K562 (cell line): ENCODE measurements around the gene GAL3ST2. TPM values are rescaled to one million over a fixed set of nuclear protein-coding genes. Genes with fewer than 3 reads are reported as not detected.

Source experiments
- ATAC-seq: fragments of 200-7000 bp; cut with Tn5 transposase; 3 replicates; pipeline ENCODE4 v1.9.1; 2020; ENCODE audit warnings: moderate library complexity
- BruUV-seq: library from RNA; stranded (reverse); fragments of 400-500 nt; replicated peaks from 2 replicates; lab custom pipeline; 2021; lab: Mats Ljungman, UMichigan
- CTCF ChIA-PET: fragments of 300-600 bp; formaldehyde crosslinking; extraction: SDS; loops from one replicate; lab custom pipeline; 2021; ENCODE audit warnings: low intra/inter-chr PET ratio; lab: Yijun Ruan, JAX
- POLR2A ChIA-PET: fragments of 300-600, 350-650 bp; sonication (Branson Sonifier 250); formaldehyde crosslinking; extraction: SDS; loops from one replicate; lab custom pipeline; 2021; ENCODE audit warnings: antibody characterized with exemption, inconsistent platforms; lab: Yijun Ruan, JAX
- DNase-seq, 4 experiments: peaks; one replicate each; pipeline versions ENCODE4 v3.0.0 to v3.0.0-alpha.2; 2011 to 2018; ENCODE audit warnings: low spot score in 3 of 4, mixed read lengths in 3 of 4; ENCODE audit errors: extremely low read depth in 1 of 4
- FAIRE-seq: peaks from 2 replicates; lab custom pipeline; 2011; peaks lifted over from hg19 to GRCh38; lab: Jason Lieb, UNC
- H2AFZ ChIP-seq: 2 replicates; pipeline ENCODE4 v1.6.0; 2011; ENCODE audit warnings: low read depth, low read length, control low read depth, inconsistent platforms
- H3K27ac ChIP-seq: fragments of 200-600 bp; 3 replicates; pipeline ENCODE4 v1.8.0; 2011; ENCODE audit warnings: low read depth, mild to moderate bottlenecking, control low read depth, inconsistent platforms, low read length, moderate library complexity, mixed read lengths; ENCODE audit errors: extremely low read depth
- H3K27me3 ChIP-seq, 2 experiments: fragments of 300-600 bp in 1 of 2; 2 replicates in 1 of 2; 3 replicates in 1 of 2; pipeline versions ENCODE4 v1.6.0 to v1.8.0; 2011; ENCODE audit warnings: inconsistent platforms in 2 of 2, low read length in 2 of 2, mild to moderate bottlenecking in 1 of 2, mixed read lengths in 1 of 2, moderate library complexity in 1 of 2; ENCODE audit not compliant: control insufficient read depth in 2 of 2, insufficient read depth in 2 of 2
- H3K36me3 ChIP-seq: fragments of 300-600 bp; 3 replicates; pipeline ENCODE4 v1.8.0; 2011; ENCODE audit warnings: mild to moderate bottlenecking, low read length, inconsistent platforms; ENCODE audit not compliant: control insufficient read depth, insufficient read depth
- H3K4me1 ChIP-seq, 2 experiments: fragments of 200-600 bp in 1 of 2; replicated peaks in 1 of 2; 2 replicates in 1 of 2; 3 replicates in 1 of 2; pipeline versions ENCODE4 v1.5.1 to v1.8.0; 2011; ENCODE audit warnings: inconsistent platforms in 2 of 2, low read length in 2 of 2, mild to moderate bottlenecking in 1 of 2, mixed read lengths in 1 of 2, moderate library complexity in 1 of 2; ENCODE audit not compliant: control insufficient read depth in 2 of 2, insufficient read depth in 2 of 2
- H3K4me2 ChIP-seq: 2 replicates; pipeline ENCODE4 v1.6.1; 2011; ENCODE audit warnings: low read length, control low read depth, inconsistent platforms, mixed read lengths; ENCODE audit not compliant: insufficient read depth
- H3K4me3 ChIP-seq: fragments of 200-600 bp; sonication (generic), shearing (Covaris generic); 2 replicates; pipeline ENCODE4 v1.5.1; 2016; ENCODE audit warnings: control low read depth, inconsistent platforms
- H3K79me2 ChIP-seq: fragments of 200-600 bp; 3 replicates; pipeline ENCODE4 v1.8.0; 2011; ENCODE audit warnings: low read length, inconsistent platforms; ENCODE audit not compliant: control insufficient read depth, insufficient read depth
- H3K9ac ChIP-seq, 2 experiments: 2 replicates each; pipeline versions ENCODE4 v1.6.0 to v1.6.1; 2011; ENCODE audit warnings: low read depth in 2 of 2, low read length in 2 of 2, control low read depth in 1 of 2, inconsistent platforms in 1 of 2, mild to moderate bottlenecking in 1 of 2, mixed read lengths in 1 of 2; ENCODE audit not compliant: insufficient read depth in 1 of 2
- H3K9me1 ChIP-seq: one replicate; pipeline ENCODE4 v1.6.0; 2011; ENCODE audit warnings: inconsistent platforms, mild to moderate bottlenecking, low read length, moderate library complexity; ENCODE audit not compliant: control insufficient read depth, insufficient read depth
- H3K9me3 ChIP-seq: replicated peaks from 2 replicates; pipeline ENCODE4 v1.5.1; 2011; ENCODE audit warnings: low read depth, low read length, inconsistent platforms; ENCODE audit not compliant: control insufficient read depth, insufficient read depth
- H4K20me1 ChIP-seq: replicated peaks from 2 replicates; pipeline ENCODE4 v1.6.1; 2011; ENCODE audit warnings: low read length, inconsistent platforms, mixed read lengths; ENCODE audit not compliant: control insufficient read depth, insufficient read depth
- ATF7 ChIP-seq: fragments of 450-650 bp; IDR thresholded peaks from 2 replicates; pipeline ENCODE4 v1.7.1; 2014; ENCODE audit warnings: mild to moderate bottlenecking, moderate library complexity
- ILF3 ChIP-seq: fragments of 450-650 bp; IDR thresholded peaks from 2 replicates; pipeline ENCODE4 v1.6.1; 2018; ENCODE audit warnings: antibody characterized with exemption, mild to moderate bottlenecking, moderate library complexity, borderline replicate concordance
- ZBTB49 ChIP-seq: sonication (generic); formaldehyde crosslinking; IDR thresholded peaks from 2 replicates; pipeline ENCODE4 v1.8.0; 2022; ENCODE audit warnings: missing genetic modification reagents, mild to moderate bottlenecking, borderline replicate concordance
- WGBS: fragments of 100-300 bp; shearing (Covaris generic); methylation state at CpG from one replicate; pipeline ENCODE4 v1.1.6; 2016; ENCODE audit warnings: low coverage, mixed read lengths; ENCODE audit not compliant: insufficient coverage; ENCODE audit errors: missing lambda C conversion rate; 5-methylcytosine and 5-hydroxymethylcytosine counted together
- in situ Hi-C: fragments of 300-500 bp; cut with MboI; formaldehyde crosslinking; loops from 4 replicates; pipeline ENCODE4 v1.15.0; 2018; ENCODE audit warnings: inconsistent platforms, mixed read lengths
- intact Hi-C: fragments of 100-400 bp; cut with micrococcal nuclease; formaldehyde crosslinking; loops from 2 replicates; pipeline ENCODE4 v1.14.2; 2022
- polyA plus RNA-seq, 8 experiments: library from polyadenylated mRNA; depleted of rRNA in 4 of 8; stranded (reverse) in 5 of 8; unstranded in 3 of 8; fragments of >200 nt; fragmentation: Nextera tagmentation in 2 of 8; fragmentation: Illumina TruSeq in 1 of 8; extraction: Ambion mirVana in 2 of 8; extraction: Trizol in 1 of 8; gene quantifications; 2 replicates each; pipeline versions ENCODE4 v1.2.1 to v1.2.3, GENCODE V29; 2011 to 2014; ENCODE audit warnings: inconsistent platforms in 1 of 8, missing spikeins in 1 of 8
- total RNA-seq, 7 experiments: library from RNA; depleted of rRNA in 6 of 7; stranded (reverse); fragments of >200 nt in 6 of 7; fragmentation: Illumina TruSeq in 2 of 7; extraction: Trizol in 2 of 7; gene quantifications; 2 replicates each; pipeline versions ENCODE4 v1.2.1 to v1.2.3, GENCODE V29; 2011 to 2021; ENCODE audit warnings: low replicate concordance in 1 of 7

GAL3ST2 gene
- total and polyA plus RNA-seq, 9 of the 15 experiments (the other 6 are each of a cell fraction or from before 2014, with no cell fraction given) = 0.42 TPM; not detected in 8

GRCh38 chr2:241820625-241821384, 44.2 kb downstream of the GAL3ST2 start (continued):
- no peak for TF ChIP-seq ZBTB49
- TF ChIP-seq, all 486 proteins: peak for 0

DNA sequence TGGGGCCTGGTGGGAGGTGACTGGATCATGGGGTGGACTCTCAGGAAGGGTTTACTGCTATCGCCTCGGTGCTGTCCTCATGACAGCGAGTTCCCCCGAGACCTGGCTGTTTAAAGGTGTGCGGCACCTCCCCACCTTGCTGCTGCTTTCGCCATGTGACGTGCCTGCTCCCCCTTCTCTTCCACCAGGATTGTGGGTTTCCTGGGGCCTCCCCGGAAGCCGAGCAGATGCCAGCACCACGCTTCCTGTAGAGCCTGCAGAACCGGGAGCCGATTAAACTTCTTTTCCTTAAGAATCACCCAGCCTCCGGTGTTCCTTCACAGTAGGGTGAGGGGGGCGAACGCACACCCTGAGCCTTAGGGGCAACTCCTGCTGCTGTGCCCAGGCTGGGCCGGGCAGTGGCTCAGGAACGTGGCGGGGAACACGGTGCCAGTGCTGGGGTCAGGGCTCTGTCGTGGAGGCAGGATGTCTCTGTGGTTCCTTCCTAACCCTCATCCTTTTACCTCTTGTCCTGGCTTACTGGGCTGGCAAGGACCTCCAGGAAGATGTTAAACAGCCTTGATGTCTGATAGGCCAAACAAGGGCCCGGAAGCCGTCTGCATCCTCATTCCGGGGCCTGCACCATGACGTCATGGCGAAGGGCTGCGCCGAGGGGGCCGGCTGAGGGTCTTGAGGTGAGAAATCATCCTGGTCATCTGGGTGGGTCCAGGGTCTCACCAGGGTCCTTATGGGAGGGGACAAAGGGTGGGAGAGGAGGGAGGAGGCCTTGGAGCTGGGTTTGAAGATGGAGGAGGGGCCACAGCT, 45.0 kb downstream of the GAL3ST2 start:
- H3K4me2 ChIP-seq = no peak overlapping the region
- FAIRE-seq = no peak
- ChIA-PET POLR2A (no interaction called here), CTCF (no interaction called here)
- in situ Hi-C loops (no loop called here), intact Hi-C loops (no loop called here)
- no peak overlapping the region for H2AFZ ChIP-seq
- no peaks in the 10 kb centered on the region for H3K36me3 ChIP-seq
- H3K9ac ChIP-seq = no peak overlapping the region; a peak in 1 of 4 replicates
- H3K9me3 ChIP-seq = 0 out of 2 replicates have a peak, but pooled peaks cover 3% of the 10 kb centered on the region
- H3K4me1 ChIP-seq = peaks cover 8 to 49% of the 10 kb centered on the region in 2 experiments; a peak in 4 of 5 replicates
- H3K27me3 ChIP-seq = no peaks in the 10 kb centered on the region
- no peak for DNase-seq
- H3K79me2 ChIP-seq = no peaks in the 10 kb centered on the region
- TF ChIP-seq ILF3 (no peak), ATF7 (0 out of 2 replicates have a peak, but pooled peaks have one; percentile 12)
- H3K27ac ChIP-seq = no peak overlapping the region
- BruUV-seq = no TSS peak
- no peak overlapping the region for H3K4me3 ChIP-seq
- ATAC-seq = no peak
- H3K9me1 ChIP-seq = no peaks in the 10 kb centered on the region
- H4K20me1 ChIP-seq = no peaks in the 10 kb centered on the region
- 70% methylated on average over 18 of the region's 28 CpGs for WGBS
